K562 (cell line): ENCODE measurements around the gene MICU1. TPM values are rescaled to one million over a fixed set of nuclear protein-coding genes. Genes with fewer than 3 reads are reported as not detected.

ENCODE experiments used
- CGGBP1 ChIP-seq: fragments of 250-450 bp; sonication (Bioruptor Pico); IDR thresholded peaks from 2 replicates; pipeline ENCODE4 v1.9.0; 2021; ENCODE audit warnings: mild to moderate bottlenecking
- EZH2 ChIP-seq: IDR thresholded peaks from 2 replicates; pipeline ENCODE4 v1.6.1; 2012; ENCODE audit warnings: low read depth, mild to moderate bottlenecking, inconsistent platforms, low read length, borderline replicate concordance
- FIP1L1 ChIP-seq: fragments of 200-400 bp; formaldehyde crosslinking; IDR thresholded peaks from 2 replicates; pipeline ENCODE4 v1.6.1; 2018; ENCODE audit warnings: mild to moderate bottlenecking, low read depth, low read length; ENCODE audit not compliant: poor library complexity, severe bottlenecking
- MLLT1 ChIP-seq, 2 experiments: fragments of 450-650 bp; IDR thresholded peaks; 2 replicates each; pipeline ENCODE4 v1.6.1; 2016
- NFE2L1 ChIP-seq: fragments of 450-650 bp; IDR thresholded peaks from 2 replicates; pipeline ENCODE4 v1.6.1; 2016; ENCODE audit warnings: missing genetic modification characterization, low read depth, mild to moderate bottlenecking, missing compliant biosample characterization, moderate library complexity, borderline replicate concordance
- POLR3A ChIP-seq: IDR thresholded peaks from 2 replicates; pipeline ENCODE4 v1.6.1; 2011; ENCODE audit warnings: borderline replicate concordance, mild to moderate bottlenecking, moderate library complexity; ENCODE audit not compliant: insufficient read length, insufficient read depth; ENCODE audit errors: extremely low read depth
- SMARCC2 ChIP-seq: fragments of 450-650 bp; IDR thresholded peaks from 2 replicates; pipeline ENCODE4 v1.6.1; 2017; ENCODE audit warnings: antibody characterized with exemption, moderate library complexity, mild to moderate bottlenecking, low read depth
- SRSF9 ChIP-seq: fragments of 200-400 bp; formaldehyde crosslinking; IDR thresholded peaks from 2 replicates; pipeline ENCODE4 v1.6.1; 2017; ENCODE audit warnings: low read depth, low read length, borderline replicate concordance
- THRB ChIP-seq: fragments of 450-650 bp; formaldehyde crosslinking; conservative IDR thresholded peaks from 2 replicates; pipeline ENCODE4 v1.4.0; 2022; ENCODE audit warnings: mild to moderate bottlenecking, missing genetic modification characterization
- TRIM28 ChIP-seq: fragments of 450-650 bp; IDR thresholded peaks from 2 replicates; pipeline ENCODE4 v1.6.1; 2017
- ZNF197 ChIP-seq: fragments of 200-800 bp; sonication (Bioruptor generic); IDR thresholded peaks from 2 replicates; pipeline ENCODE4 v1.6.1; 2016; ENCODE audit warnings: low read depth, missing genetic modification characterization, missing compliant biosample characterization
- ZNF280B ChIP-seq: fragments of 250-450 bp; sonication (Bioruptor Pico); IDR thresholded peaks from 2 replicates; pipeline ENCODE4 v1.5.1; 2021; ENCODE audit warnings: mild to moderate bottlenecking
- ZNF407 ChIP-seq: fragments of 450-650 bp; IDR thresholded peaks from 2 replicates; pipeline ENCODE4 v1.6.1; 2016; ENCODE audit warnings: low read depth
- ZNF668 ChIP-seq: fragments of 250-450 bp; sonication (Bioruptor Pico); IDR thresholded peaks from 2 replicates; pipeline ENCODE4 v1.8.0; 2022; ENCODE audit warnings: mild to moderate bottlenecking, inconsistent platforms
- ZNF75A ChIP-seq: fragments of 450-650 bp; formaldehyde crosslinking; IDR thresholded peaks from 2 replicates; pipeline ENCODE4 v1.4.0; 2020; ENCODE audit warnings: mild to moderate bottlenecking
- polyA plus RNA-seq, 8 experiments: library from polyadenylated mRNA; depleted of rRNA in 4 of 8; stranded (reverse) in 5 of 8; unstranded in 3 of 8; fragments of >200 nt; fragmentation: Nextera tagmentation in 2 of 8; fragmentation: Illumina TruSeq in 1 of 8; extraction: Ambion mirVana in 2 of 8; extraction: Trizol in 1 of 8; gene quantifications; 2 replicates each; pipeline versions ENCODE4 v1.2.1 to v1.2.3, GENCODE V29; 2011 to 2014; ENCODE audit warnings: inconsistent platforms in 1 of 8, missing spikeins in 1 of 8
- total RNA-seq, 7 experiments: library from RNA; depleted of rRNA in 6 of 7; stranded (reverse); fragments of >200 nt in 6 of 7; fragmentation: Illumina TruSeq in 2 of 7; extraction: Trizol in 2 of 7; gene quantifications; 2 replicates each; pipeline versions ENCODE4 v1.2.1 to v1.2.3, GENCODE V29; 2011 to 2021; ENCODE audit warnings: low replicate concordance in 1 of 7

MICU1 gene
- total and polyA plus RNA-seq, 9 of the 15 experiments (the other 6 are each of a cell fraction or from before 2014, with no cell fraction given), result 29.3 to 76.8 (median 48.4) TPM

GRCh38 chr10:72320676-72321247 is 305.1 kb downstream of the MICU1 start (continued):
- no peak for TF ChIP-seq POLR3A
- 0 out of 2 replicates have a peak, but pooled peaks have one; percentile 27 for TF ChIP-seq CGGBP1 (CRISPR knock-in tag)
- no peak for TF ChIP-seq FIP1L1
- TF ChIP-seq NFE2L1 (tag), result no peak
- no peak for TF ChIP-seq ZNF75A (CRISPR knock-in tag)
- no peak for TF ChIP-seq ZNF407
- TF ChIP-seq ZNF197, result peak; percentile 97
- TF ChIP-seq TRIM28, result peak; percentile 72
- no peak for TF ChIP-seq ZNF280B (CRISPR knock-in tag)
- no peak for TF ChIP-seq SRSF9
- TF ChIP-seq THRB (CRISPR knock-in tag), result no peak; the same call in none of the 2 replicates
- TF ChIP-seq ZNF668 (CRISPR knock-in tag), result no peak
- TF ChIP-seq SMARCC2, result peak; percentile 99
- no peak for TF ChIP-seq EZH2
- TF ChIP-seq MLLT1 (IDR thresholded peaks at IDR 0.05), result peak; percentile 84 to 91
